GM23338 (cell line): ENCODE measurements around the gene KLHL22. TPM values are rescaled to one million over a fixed set of nuclear protein-coding genes. Genes with fewer than 3 reads are reported as not detected.
"Not testable (repeated sequence)": the region's sequence is repeated elsewhere in the genome, so short reads cannot be mapped to it uniquely, and the experiment has no call there.

ENCODE experiments used
- ATAC-seq: fragments of 200-7000 bp; cut with Tn5 transposase; 3 replicates; pipeline ENCODE4 v1.9.1; 2020
- DNase-seq: peaks from one replicate; pipeline ENCODE4 v3.0.0-alpha.2; 2015; ENCODE audit warnings: low spot score
- H2AFZ ChIP-seq: fragments of 200-600 bp; sonication (generic); 2 replicates; pipeline ENCODE4 v1.8.0; 2016; ENCODE audit warnings: antibody characterized with exemption, mild to moderate bottlenecking, moderate library complexity
- H3F3A ChIP-seq: fragments of 200-600 bp; sonication (generic); replicated peaks from 2 replicates; pipeline ENCODE4 v1.8.0; 2017; ENCODE audit warnings: antibody characterized with exemption, mixed run types, low read depth
- H3K27ac ChIP-seq: fragments of 200-600 bp; sonication (generic); 2 replicates; pipeline ENCODE4 v1.6.1; 2016; ENCODE audit warnings: low read depth
- H3K27me3 ChIP-seq: fragments of 200-600 bp; sonication (generic); 2 replicates; pipeline ENCODE4 v1.8.0; 2016; ENCODE audit warnings: mild to moderate bottlenecking, mixed run types, moderate library complexity; ENCODE audit not compliant: insufficient read depth
- H3K36me3 ChIP-seq: fragments of 200-600 bp; sonication (generic); 2 replicates; pipeline ENCODE4 v1.8.0; 2016; ENCODE audit warnings: mild to moderate bottlenecking; ENCODE audit not compliant: insufficient read depth
- H3K4me1 ChIP-seq: fragments of 200-600 bp; sonication (generic); 2 replicates; pipeline ENCODE4 v1.8.0; 2016; ENCODE audit warnings: mild to moderate bottlenecking, moderate library complexity; ENCODE audit not compliant: insufficient read depth
- H3K4me2 ChIP-seq: fragments of 200-600 bp; sonication (generic); 2 replicates; pipeline ENCODE4 v1.7.1; 2017; ENCODE audit warnings: mixed run types
- H3K4me3 ChIP-seq: fragments of 200-600 bp; sonication (generic); 2 replicates; pipeline ENCODE4 v1.6.1; 2016; ENCODE audit warnings: mixed run types
- H3K79me2 ChIP-seq: fragments of 200-600 bp; sonication (generic); replicated peaks from 2 replicates; pipeline ENCODE4 v1.8.0; 2017; ENCODE audit warnings: mild to moderate bottlenecking; ENCODE audit not compliant: insufficient read depth
- H3K9me2 ChIP-seq: fragments of 200-600 bp; sonication (generic); 2 replicates; pipeline ENCODE4 v1.8.0; 2017; ENCODE audit not compliant: insufficient read depth
- H4K20me1 ChIP-seq: fragments of 200-600 bp; sonication (generic); replicated peaks from 2 replicates; pipeline ENCODE4 v1.8.0; 2017; ENCODE audit warnings: mild to moderate bottlenecking; ENCODE audit not compliant: insufficient read depth
- H3K27ac Mint-ChIP-seq: 2 replicates; pipeline ENCODE4 v1.8.0; 2020; ENCODE audit warnings: inconsistent platforms, mild to moderate bottlenecking, moderate library complexity, mixed read lengths
- H3K27me3 Mint-ChIP-seq: 3 replicates; pipeline ENCODE4 v1.8.0; 2022; ENCODE audit warnings: low read depth, mild to moderate bottlenecking, moderate library complexity, mixed read lengths, inconsistent platforms; ENCODE audit not compliant: insufficient read depth, poor library complexity
- H3K36me3 Mint-ChIP-seq: 3 replicates; pipeline ENCODE4 v1.8.0; 2021; ENCODE audit warnings: low read depth, mild to moderate bottlenecking, inconsistent platforms, moderate library complexity, mixed read lengths
- H3K4me1 Mint-ChIP-seq: 3 replicates; pipeline ENCODE4 v1.8.0; 2020; ENCODE audit warnings: mild to moderate bottlenecking, inconsistent platforms, mixed read lengths
- H3K4me3 Mint-ChIP-seq: 3 replicates; pipeline ENCODE4 v1.8.0; 2021; ENCODE audit warnings: moderate library complexity, mild to moderate bottlenecking, inconsistent platforms, mixed read lengths
- H3K9me3 Mint-ChIP-seq: 3 replicates; pipeline ENCODE4 v1.8.0; 2020; ENCODE audit warnings: moderate library complexity, mild to moderate bottlenecking, inconsistent platforms, mixed read lengths
- CREB1 ChIP-seq: fragments of 250-450 bp; sonication (Bioruptor Pico); IDR thresholded peaks from 2 replicates; pipeline ENCODE4 v1.5.0; 2020; ENCODE audit warnings: low read depth, mild to moderate bottlenecking, moderate library complexity
- CTCF ChIP-seq, 2 experiments: fragments of 200-600 bp in 1 of 2; sonication (generic) in 1 of 2; conservative IDR thresholded peaks; 2 replicates each; pipeline versions ENCODE4 v1.5.1 to v1.6.1; 2016 to 2017; ENCODE audit warnings: antibody characterized with exemption in 2 of 2, low read depth in 2 of 2, mild to moderate bottlenecking in 2 of 2, moderate library complexity in 1 of 2
- ETS1 ChIP-seq: IDR thresholded peaks from 2 replicates; pipeline ENCODE4 v1.6.1; 2016; ENCODE audit warnings: antibody characterized with exemption
- EZH2 ChIP-seq: fragments of 200-600 bp; sonication (generic); IDR thresholded peaks from one replicate; pipeline ENCODE4 v1.8.0; 2017; ENCODE audit warnings: antibody characterized with exemption, mild to moderate bottlenecking, low read depth; ENCODE audit not compliant: unreplicated experiment
- EZH2phosphoT487 ChIP-seq: fragments of 200-600 bp; sonication (generic); IDR thresholded peaks from one replicate; pipeline ENCODE4 v1.8.1; 2018; ENCODE audit warnings: antibody characterized with exemption; ENCODE audit not compliant: unreplicated experiment
- JUNB ChIP-seq: IDR thresholded peaks from one replicate; pipeline ENCODE4 v1.6.1; 2016; ENCODE audit warnings: antibody characterized with exemption; ENCODE audit not compliant: unreplicated experiment
- NANOG ChIP-seq: IDR thresholded peaks from 2 replicates; pipeline ENCODE4 v1.6.1; 2016; ENCODE audit warnings: antibody characterized with exemption, borderline replicate concordance
- POLR2AphosphoS5 ChIP-seq: IDR thresholded peaks from 2 replicates; pipeline ENCODE4 v1.6.1; 2016; ENCODE audit warnings: antibody characterized with exemption, low read depth
- STAT1 ChIP-seq: IDR thresholded peaks from one replicate; pipeline ENCODE4 v1.6.1; 2016; ENCODE audit warnings: antibody characterized with exemption; ENCODE audit not compliant: unreplicated experiment
- ZNF114 ChIP-seq: fragments of 250-450 bp; sonication (Bioruptor Pico); IDR thresholded peaks from 2 replicates; pipeline ENCODE4 v1.5.0; 2020; ENCODE audit warnings: mild to moderate bottlenecking, moderate library complexity
- ZNF331 ChIP-seq: fragments of 250-450 bp; sonication (Bioruptor Pico); IDR thresholded peaks from 2 replicates; pipeline ENCODE4 v1.5.0; 2020; ENCODE audit warnings: low read depth, mild to moderate bottlenecking, moderate library complexity
- ZNF462 ChIP-seq: fragments of 250-450 bp; sonication (Bioruptor Pico); IDR thresholded peaks from 2 replicates; pipeline ENCODE4 v1.5.0; 2020; ENCODE audit warnings: mild to moderate bottlenecking, moderate library complexity
- polyA plus RNA-seq: library from polyadenylated mRNA; unstranded; fragments of >200 nt; fragmentation: Nextera tagmentation; extraction: Ambion mirVana; gene quantifications from 2 replicates; pipeline ENCODE4 v1.2.1, GENCODE V29; 2016
- total RNA-seq: library from RNA; depleted of rRNA; stranded (reverse); fragments of >200 nt; shearing (Covaris generic); gene quantifications from 2 replicates; pipeline ENCODE4 v1.2.3, GENCODE V29; 2014

KLHL22 gene
- total and polyA plus RNA-seq, 2 experiments from 2014 or later = 2.4 to 16.0 TPM

- peak overlapping the region; percentile 76 for H3K4me3 ChIP-seq
- H3K36me3 ChIP-seq = no peaks in the 10 kb centered on the region
- Mint-ChIP-seq H3K4me1 (peaks cover 34% of the 10 kb centered on the region), H3K36me3 (no peaks in the 10 kb centered on the region; the same call in 1 of the 3 replicates), H3K27ac (no peak overlapping the region), H3K27me3 (peaks cover 10% of the 10 kb centered on the region), H3K9me3 (no peaks in the 10 kb centered on the region), H3K4me3 (peak overlapping the region; percentile 89)
- ATAC-seq (no peak), DNase-seq (no peak)
- peaks cover 32% of the 10 kb centered on the region for H3K4me1 ChIP-seq
- TF ChIP-seq NANOG = no peak
- no peak for TF ChIP-seq STAT1
- no peak for TF ChIP-seq ZNF114 (CRISPR knock-in tag)
- TF ChIP-seq EZH2phosphoT487 = no peak
- TF ChIP-seq ZNF462 (CRISPR knock-in tag) = no peak
- no peak for TF ChIP-seq CREB1 (CRISPR knock-in tag)
- TF ChIP-seq ZNF331 (CRISPR knock-in tag) = no peak
- TF ChIP-seq JUNB = no peak
- no peak for TF ChIP-seq ETS1
- no peak for TF ChIP-seq POLR2AphosphoS5
- TF ChIP-seq EZH2 = no peak
- no peak for TF ChIP-seq CTCF (conservative IDR thresholded peaks at IDR 0.05; ENCODE audit: low read depth in 2 of 2)
- H2AFZ ChIP-seq = peak overlapping the region; percentile 90
- peak overlapping the region; percentile 98 for H3K4me2 ChIP-seq
- no peak overlapping the region for H3K27ac ChIP-seq
- no peaks in the 10 kb centered on the region for H3K27me3 ChIP-seq
- no peaks in the 10 kb centered on the region for H3F3A ChIP-seq
- peaks cover 20% of the 10 kb centered on the region for H4K20me1 ChIP-seq
- H3K9me2 ChIP-seq = no peaks in the 10 kb centered on the region
- peaks cover 41% of the 10 kb centered on the region for H3K79me2 ChIP-seq
Observed at GRCh38 chr22:20506543-20507252, 11.1 kb upstream of the KLHL22 start.

GRCh38 chr22:20504293-20504922 is 8.8 kb upstream of the KLHL22 start:
- H3K79me2 ChIP-seq = peaks cover 18% of the 10 kb centered on the region
- not testable (repeated sequence) for H3K9me2 ChIP-seq, H3K27me3 ChIP-seq, H3K4me3 Mint-ChIP-seq, H3K9me3 Mint-ChIP-seq, H4K20me1 ChIP-seq, ATAC-seq, H3F3A ChIP-seq, H3K27me3 Mint-ChIP-seq, H2AFZ ChIP-seq, H3K27ac ChIP-seq, DNase-seq, H3K4me3 ChIP-seq, H3K36me3 Mint-ChIP-seq, H3K36me3 ChIP-seq, H3K27ac Mint-ChIP-seq, H3K4me2 ChIP-seq
- H3K4me1 ChIP-seq = peaks cover 13% of the 10 kb centered on the region
- H3K4me1 Mint-ChIP-seq = peaks cover 19% of the 10 kb centered on the region
